HEK293 (cell line): ENCODE results near the gene PEAK3.

Source experiments
- BCL11A ChIP-seq: fragments of 450-650 bp; formaldehyde crosslinking; IDR thresholded peaks from 2 replicates; pipeline ENCODE4 v1.5.1; 2016; ENCODE audit warnings: low read depth, missing biosample characterization, missing genetic modification characterization
- GFI1B ChIP-seq: fragments of 450-650 bp; formaldehyde crosslinking; IDR thresholded peaks from 2 replicates; pipeline ENCODE4 v1.5.1; 2016; ENCODE audit warnings: missing biosample characterization, missing genetic modification characterization
- GLI4 ChIP-seq: fragments of 450-650 bp; formaldehyde crosslinking; IDR thresholded peaks from 2 replicates; pipeline ENCODE4 v1.5.1; 2016; ENCODE audit warnings: missing biosample characterization, missing genetic modification characterization
- KLF1 ChIP-seq: fragments of 450-650 bp; formaldehyde crosslinking; IDR thresholded peaks from 2 replicates; pipeline ENCODE4 v1.5.1; 2016; ENCODE audit warnings: missing biosample characterization, missing genetic modification characterization
- KLF10 ChIP-seq: fragments of 450-650 bp; IDR thresholded peaks from 2 replicates; pipeline ENCODE4 v1.5.1; 2018; ENCODE audit warnings: missing biosample characterization, mild to moderate bottlenecking, missing genetic modification characterization
- SCRT2 ChIP-seq: fragments of 450-650 bp; formaldehyde crosslinking; IDR thresholded peaks from 2 replicates; pipeline ENCODE4 v1.5.1; 2016; ENCODE audit warnings: missing biosample characterization, missing genetic modification characterization
- WT1 ChIP-seq: fragments of 450-650 bp; formaldehyde crosslinking; IDR thresholded peaks from 2 replicates; pipeline ENCODE4 v1.5.1; 2016; ENCODE audit warnings: missing biosample characterization, missing genetic modification characterization
- ZBTB1 ChIP-seq: fragments of 450-650 bp; formaldehyde crosslinking; IDR thresholded peaks from 2 replicates; pipeline ENCODE4 v1.5.1; 2016; ENCODE audit warnings: missing biosample characterization, missing genetic modification characterization
- ZBTB8A ChIP-seq: fragments of 450-650 bp; formaldehyde crosslinking; IDR thresholded peaks from 2 replicates; pipeline ENCODE4 v1.5.1; 2016; ENCODE audit warnings: missing biosample characterization, missing genetic modification characterization
- ZFHX2 ChIP-seq: fragments of 450-650 bp; formaldehyde crosslinking; conservative IDR thresholded peaks from 2 replicates; pipeline ENCODE4 v1.5.1; 2016; ENCODE audit warnings: missing biosample characterization, missing genetic modification characterization
- ZFP3 ChIP-seq: fragments of 450-650 bp; formaldehyde crosslinking; IDR thresholded peaks from 2 replicates; pipeline ENCODE4 v1.5.1; 2016; ENCODE audit warnings: low read depth, missing biosample characterization, missing genetic modification characterization
- ZFP37 ChIP-seq: fragments of 450-650 bp; formaldehyde crosslinking; IDR thresholded peaks from 2 replicates; pipeline ENCODE4 v1.5.1; 2016; ENCODE audit warnings: missing biosample characterization, missing genetic modification characterization
- ZFP69B ChIP-seq: fragments of 450-650 bp; formaldehyde crosslinking; IDR thresholded peaks from 2 replicates; pipeline ENCODE4 v1.5.1; 2016; ENCODE audit warnings: missing biosample characterization, missing genetic modification characterization
- ZNF140 ChIP-seq: fragments of 450-650 bp; formaldehyde crosslinking; IDR thresholded peaks from 2 replicates; pipeline ENCODE4 v1.5.1; 2016; ENCODE audit warnings: missing biosample characterization, missing genetic modification characterization
- ZNF146 ChIP-seq: fragments of 450-650 bp; formaldehyde crosslinking; IDR thresholded peaks from 2 replicates; pipeline ENCODE4 v1.5.1; 2016; ENCODE audit warnings: missing biosample characterization, missing genetic modification characterization
- ZNF155 ChIP-seq: fragments of 450-650 bp; formaldehyde crosslinking; IDR thresholded peaks from 2 replicates; pipeline ENCODE4 v1.5.1; 2016; ENCODE audit warnings: missing biosample characterization, missing genetic modification characterization
- ZNF157 ChIP-seq: fragments of 450-650 bp; formaldehyde crosslinking; IDR thresholded peaks from 2 replicates; pipeline ENCODE4 v1.5.1; 2016; ENCODE audit warnings: missing biosample characterization, missing genetic modification characterization
- ZNF16 ChIP-seq: fragments of 450-650 bp; formaldehyde crosslinking; IDR thresholded peaks from 2 replicates; pipeline ENCODE4 v1.5.1; 2016; ENCODE audit warnings: low read depth, missing biosample characterization, missing genetic modification characterization
- ZNF169 ChIP-seq: fragments of 450-650 bp; formaldehyde crosslinking; IDR thresholded peaks from 2 replicates; pipeline ENCODE4 v1.5.1; 2016; ENCODE audit warnings: missing biosample characterization, missing genetic modification characterization
- ZNF18 ChIP-seq: fragments of 450-650 bp; formaldehyde crosslinking; IDR thresholded peaks from 2 replicates; pipeline ENCODE4 v1.5.1; 2016; ENCODE audit warnings: missing biosample characterization, missing genetic modification characterization
- ZNF311 ChIP-seq: fragments of 450-650 bp; formaldehyde crosslinking; IDR thresholded peaks from 2 replicates; pipeline ENCODE4 v1.5.1; 2017; ENCODE audit warnings: missing biosample characterization, missing genetic modification characterization, borderline replicate concordance
- ZNF394 ChIP-seq: fragments of 450-650 bp; formaldehyde crosslinking; IDR thresholded peaks from 2 replicates; pipeline ENCODE4 v1.5.1; 2016; ENCODE audit warnings: missing biosample characterization, missing genetic modification characterization, mild to moderate bottlenecking, moderate library complexity, borderline replicate concordance
- ZNF548 ChIP-seq: fragments of 450-650 bp; formaldehyde crosslinking; IDR thresholded peaks from 2 replicates; pipeline ENCODE4 v1.5.1; 2016; ENCODE audit warnings: missing biosample characterization, missing genetic modification characterization
- ZNF555 ChIP-seq: fragments of 450-650 bp; formaldehyde crosslinking; conservative IDR thresholded peaks from 2 replicates; pipeline ENCODE4 v1.5.1; 2017; ENCODE audit warnings: missing biosample characterization, mild to moderate bottlenecking, missing genetic modification characterization, inconsistent platforms
- ZNF610 ChIP-seq: fragments of 450-650 bp; formaldehyde crosslinking; IDR thresholded peaks from 2 replicates; pipeline ENCODE4 v1.5.1; 2016; ENCODE audit warnings: missing biosample characterization, missing genetic modification characterization, borderline replicate concordance
- ZNF621 ChIP-seq: fragments of 450-650 bp; formaldehyde crosslinking; IDR thresholded peaks from 2 replicates; pipeline ENCODE4 v1.5.1; 2017; ENCODE audit warnings: missing biosample characterization, missing genetic modification characterization
- ZNF629 ChIP-seq: fragments of 450-650 bp; formaldehyde crosslinking; IDR thresholded peaks from 2 replicates; pipeline ENCODE4 v1.5.1; 2017; ENCODE audit warnings: missing biosample characterization, missing genetic modification characterization
- ZNF704 ChIP-seq: fragments of 450-650 bp; formaldehyde crosslinking; IDR thresholded peaks from 2 replicates; pipeline ENCODE4 v1.5.1; 2016; ENCODE audit warnings: missing biosample characterization, missing genetic modification characterization
- ZNF776 ChIP-seq: fragments of 450-650 bp; formaldehyde crosslinking; IDR thresholded peaks from 2 replicates; pipeline ENCODE4 v1.5.0; 2017; ENCODE audit warnings: missing biosample characterization, missing genetic modification characterization, borderline replicate concordance
- TF ChIP-seq, protein P1 (sequence below): fragments of 450-650 bp; formaldehyde crosslinking; IDR thresholded peaks from 2 replicates; pipeline ENCODE4 v1.5.1; 2016; ENCODE audit warnings: missing biosample characterization, missing genetic modification characterization
- TF ChIP-seq, protein P2 (sequence below): fragments of 450-650 bp; formaldehyde crosslinking; IDR thresholded peaks from 2 replicates; pipeline ENCODE4 v1.5.1; 2016; ENCODE audit warnings: missing biosample characterization, missing genetic modification characterization, low read depth
- TF ChIP-seq, protein P3 (sequence below): IDR thresholded peaks from 2 replicates; pipeline ENCODE4 v1.6.1; 2011; ENCODE audit warnings: mild to moderate bottlenecking, low read depth, low read length, borderline replicate concordance

PEAK3 gene

DNA sequence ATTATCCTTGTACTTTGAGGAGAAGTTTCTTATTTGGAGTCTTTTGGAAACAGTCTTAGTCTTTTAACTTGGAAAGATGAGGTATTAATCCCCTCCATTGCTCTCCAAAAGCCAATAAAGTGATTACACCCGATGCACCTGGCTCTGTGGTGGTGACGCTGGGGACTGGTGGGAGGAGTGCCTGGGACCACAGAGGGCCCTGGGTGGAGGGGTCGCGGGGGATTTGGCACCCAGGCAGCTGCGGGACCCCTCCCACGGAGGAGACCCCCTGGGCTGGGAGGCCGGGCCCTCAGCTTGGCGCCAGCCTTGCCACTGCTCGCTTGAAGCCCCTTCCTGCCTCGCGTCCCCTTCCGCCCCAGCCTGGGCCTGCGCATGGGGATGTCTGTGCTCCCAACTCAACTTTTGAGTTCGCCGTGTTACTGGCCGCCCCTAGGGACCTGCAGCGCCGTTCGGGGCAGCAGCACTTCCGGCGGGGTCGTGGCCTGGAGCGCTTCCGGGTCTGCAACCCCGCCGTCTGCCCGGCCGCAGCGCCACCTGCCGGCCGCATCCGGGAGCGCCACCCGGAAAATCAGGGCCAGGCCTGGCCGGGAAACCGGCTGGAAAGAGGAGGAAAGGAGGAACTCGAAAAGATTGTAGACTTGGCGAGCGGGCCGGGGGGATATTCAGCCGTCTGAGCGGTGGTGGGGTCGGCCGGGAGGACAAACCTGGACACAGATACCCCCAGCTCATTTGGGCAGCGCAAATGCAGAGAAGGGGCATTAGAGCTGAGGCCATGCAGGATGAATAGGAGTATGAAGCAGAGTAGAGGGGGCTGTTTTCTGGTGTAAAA, 8.4 kb downstream of the PEAK3 start (continued):
- TF ChIP-seq, protein P1, sequence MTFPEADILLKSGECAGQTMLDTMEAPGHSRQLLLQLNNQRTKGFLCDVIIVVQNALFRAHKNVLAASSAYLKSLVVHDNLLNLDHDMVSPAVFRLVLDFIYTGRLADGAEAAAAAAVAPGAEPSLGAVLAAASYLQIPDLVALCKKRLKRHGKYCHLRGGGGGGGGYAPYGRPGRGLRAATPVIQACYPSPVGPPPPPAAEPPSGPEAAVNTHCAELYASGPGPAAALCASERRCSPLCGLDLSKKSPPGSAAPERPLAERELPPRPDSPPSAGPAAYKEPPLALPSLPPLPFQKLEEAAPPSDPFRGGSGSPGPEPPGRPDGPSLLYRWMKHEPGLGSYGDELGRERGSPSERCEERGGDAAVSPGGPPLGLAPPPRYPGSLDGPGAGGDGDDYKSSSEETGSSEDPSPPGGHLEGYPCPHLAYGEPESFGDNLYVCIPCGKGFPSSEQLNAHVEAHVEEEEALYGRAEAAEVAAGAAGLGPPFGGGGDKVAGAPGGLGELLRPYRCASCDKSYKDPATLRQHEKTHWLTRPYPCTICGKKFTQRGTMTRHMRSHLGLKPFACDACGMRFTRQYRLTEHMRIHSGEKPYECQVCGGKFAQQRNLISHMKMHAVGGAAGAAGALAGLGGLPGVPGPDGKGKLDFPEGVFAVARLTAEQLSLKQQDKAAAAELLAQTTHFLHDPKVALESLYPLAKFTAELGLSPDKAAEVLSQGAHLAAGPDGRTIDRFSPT (tag by site-specific recombination), result peak; percentile 89
- TF ChIP-seq ZNF140 (tag by site-specific recombination) (no peak), ZFP37 (tag by site-specific recombination) (peak; percentile 79), ZNF555 (no peak), ZNF621 (tag by site-specific recombination) (no peak), WT1 (peak; percentile 45), SCRT2 (peak; percentile 50), ZNF776 (no peak), ZNF157 (no peak), ZNF394 (tag by site-specific recombination) (peak; percentile 60; the same call in 1 of the 2 replicates), ZFP3 (tag by site-specific recombination) (peak; percentile 100), ZNF146 (no peak; the same call in 1 of the 2 replicates), GFI1B (tag by site-specific recombination) (peak; percentile 7; the same call in 1 of the 2 replicates), ZBTB8A (no peak), KLF10 (tag by site-specific recombination) (no peak; the same call in 1 of the 2 replicates), ZNF548 (tag by site-specific recombination) (no peak), ZNF155 (tag by site-specific recombination) (no peak), ZNF704 (no peak), ZNF18 (tag by site-specific recombination) (no peak), GLI4 (tag by site-specific recombination) (peak; percentile 57; the same call in 1 of the 2 replicates), ZFP69B (tag by site-specific recombination) (0 out of 2 replicates have a peak, but pooled peaks have one; percentile 64), ZFHX2 (tag by site-specific recombination) (peak; percentile 41; the same call in 1 of the 2 replicates), ZNF16 (tag by site-specific recombination) (no peak), ZNF629 (tag by site-specific recombination) (peak; percentile 75), KLF1 (tag by site-specific recombination) (peak; percentile 65), ZBTB1 (tag by site-specific recombination) (no peak), ZNF610 (0 out of 2 replicates have a peak, but pooled peaks have one; percentile 52), BCL11A (tag by site-specific recombination) (peak; percentile 24; the same call in 1 of the 2 replicates), ZNF169 (no peak), ZNF311 (tag by site-specific recombination) (no peak)
- TF ChIP-seq, protein P2, sequence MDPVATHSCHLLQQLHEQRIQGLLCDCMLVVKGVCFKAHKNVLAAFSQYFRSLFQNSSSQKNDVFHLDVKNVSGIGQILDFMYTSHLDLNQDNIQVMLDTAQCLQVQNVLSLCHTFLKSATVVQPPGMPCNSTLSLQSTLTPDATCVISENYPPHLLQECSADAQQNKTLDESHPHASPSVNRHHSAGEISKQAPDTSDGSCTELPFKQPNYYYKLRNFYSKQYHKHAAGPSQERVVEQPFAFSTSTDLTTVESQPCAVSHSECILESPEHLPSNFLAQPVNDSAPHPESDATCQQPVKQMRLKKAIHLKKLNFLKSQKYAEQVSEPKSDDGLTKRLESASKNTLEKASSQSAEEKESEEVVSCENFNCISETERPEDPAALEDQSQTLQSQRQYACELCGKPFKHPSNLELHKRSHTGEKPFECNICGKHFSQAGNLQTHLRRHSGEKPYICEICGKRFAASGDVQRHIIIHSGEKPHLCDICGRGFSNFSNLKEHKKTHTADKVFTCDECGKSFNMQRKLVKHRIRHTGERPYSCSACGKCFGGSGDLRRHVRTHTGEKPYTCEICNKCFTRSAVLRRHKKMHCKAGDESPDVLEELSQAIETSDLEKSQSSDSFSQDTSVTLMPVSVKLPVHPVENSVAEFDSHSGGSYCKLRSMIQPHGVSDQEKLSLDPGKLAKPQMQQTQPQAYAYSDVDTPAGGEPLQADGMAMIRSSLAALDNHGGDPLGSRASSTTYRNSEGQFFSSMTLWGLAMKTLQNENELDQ, result no peak
- TF ChIP-seq, protein P3, sequence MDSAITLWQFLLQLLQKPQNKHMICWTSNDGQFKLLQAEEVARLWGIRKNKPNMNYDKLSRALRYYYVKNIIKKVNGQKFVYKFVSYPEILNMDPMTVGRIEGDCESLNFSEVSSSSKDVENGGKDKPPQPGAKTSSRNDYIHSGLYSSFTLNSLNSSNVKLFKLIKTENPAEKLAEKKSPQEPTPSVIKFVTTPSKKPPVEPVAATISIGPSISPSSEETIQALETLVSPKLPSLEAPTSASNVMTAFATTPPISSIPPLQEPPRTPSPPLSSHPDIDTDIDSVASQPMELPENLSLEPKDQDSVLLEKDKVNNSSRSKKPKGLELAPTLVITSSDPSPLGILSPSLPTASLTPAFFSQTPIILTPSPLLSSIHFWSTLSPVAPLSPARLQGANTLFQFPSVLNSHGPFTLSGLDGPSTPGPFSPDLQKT, result no peak
